Keratinocyte (primary cell): ENCODE results near the gene CLCA1. TPM values are rescaled to one million over a fixed set of nuclear protein-coding genes. Genes with fewer than 3 reads are reported as not detected.

Experiments
- DNase-seq: peaks from one replicate; pipeline ENCODE4 v3.0.0-alpha.2; 2011; ENCODE audit warnings: low read depth, missing footprints, low spot score
- FAIRE-seq: peaks from 2 replicates; lab custom pipeline; 2011; peaks lifted over from hg19 to GRCh38; lab: Jason Lieb, UNC
- H2AFZ ChIP-seq: 2 replicates; pipeline ENCODE4 v1.6.0; 2012; ENCODE audit warnings: low read length, control low read depth, inconsistent platforms; ENCODE audit not compliant: control insufficient read depth
- H3K27ac ChIP-seq: 2 replicates; pipeline ENCODE4 v1.5.1; 2011; ENCODE audit warnings: low read length; ENCODE audit not compliant: control insufficient read depth, insufficient read depth
- H3K27me3 ChIP-seq: 3 replicates; pipeline ENCODE4 v1.6.0; 2011; ENCODE audit warnings: low read length; ENCODE audit not compliant: control insufficient read depth, insufficient read depth; ENCODE audit errors: extremely low read depth
- H3K36me3 ChIP-seq, 2 experiments: 2 replicates in 1 of 2; 3 replicates in 1 of 2; pipeline ENCODE4 v1.5.1; 2011; ENCODE audit warnings: low read length in 2 of 2, mild to moderate bottlenecking in 1 of 2; ENCODE audit not compliant: control insufficient read depth in 2 of 2, insufficient read depth in 2 of 2; ENCODE audit errors: extremely low read depth in 1 of 2
- H3K4me1 ChIP-seq: 3 replicates; pipeline ENCODE4 v1.5.1; 2011; ENCODE audit warnings: low read length; ENCODE audit not compliant: control insufficient read depth, insufficient read depth; ENCODE audit errors: extremely low read depth
- H3K4me2 ChIP-seq: 3 replicates; pipeline ENCODE4 v1.6.0; 2011; ENCODE audit warnings: low read depth, low read length; ENCODE audit not compliant: control insufficient read depth, insufficient read depth; ENCODE audit errors: extremely low read depth
- H3K4me3 ChIP-seq, 3 experiments: fragments of 200-600 bp in 1 of 3; sonication (generic) in 1 of 3; 2 replicates in 2 of 3; 3 replicates in 1 of 3; pipeline ENCODE4 v1.5.1; 2011 to 2016; ENCODE audit warnings: low read length in 3 of 3, mild to moderate bottlenecking in 3 of 3, control low read depth in 2 of 3, inconsistent platforms in 1 of 3, low read depth in 1 of 3, mixed read lengths in 1 of 3, mixed run types in 1 of 3, moderate library complexity in 1 of 3; ENCODE audit not compliant: control insufficient read depth in 2 of 3, insufficient read depth in 2 of 3; ENCODE audit errors: extremely low read depth in 1 of 3
- H3K79me2 ChIP-seq: 2 replicates; pipeline ENCODE4 v1.6.0; 2012; ENCODE audit warnings: low read length; ENCODE audit not compliant: control insufficient read depth, insufficient read depth
- H3K9ac ChIP-seq: 3 replicates; pipeline ENCODE4 v1.6.0; 2011; ENCODE audit warnings: low read length; ENCODE audit not compliant: control insufficient read depth, insufficient read depth; ENCODE audit errors: extremely low read depth
- H3K9me1 ChIP-seq: 3 replicates; pipeline ENCODE4 v1.6.0; 2011; ENCODE audit warnings: low read length; ENCODE audit not compliant: control insufficient read depth, insufficient read depth; ENCODE audit errors: extremely low read depth
- H3K9me3 ChIP-seq: 2 replicates; pipeline ENCODE4 v1.5.1; 2012; ENCODE audit warnings: low read depth, low read length; ENCODE audit not compliant: control insufficient read depth
- H4K20me1 ChIP-seq: 3 replicates; pipeline ENCODE4 v1.6.0; 2011; ENCODE audit warnings: low read length; ENCODE audit not compliant: control insufficient read depth, insufficient read depth; ENCODE audit errors: extremely low read depth
- EZH2 ChIP-seq: IDR thresholded peaks from one replicate; pipeline ENCODE4 v1.6.1; 2012; ENCODE audit warnings: inconsistent platforms, mild to moderate bottlenecking, low read length, moderate library complexity
- dilution Hi-C: fragments of 300-500 bp; cut with MboI; formaldehyde crosslinking; loops from one replicate; pipeline ENCODE4 v1.7.0; 2020; ENCODE audit warnings: low sequenced_read_pairs; ENCODE audit not compliant: extremely low pct_ligation_motif_present
- polyA plus RNA-seq, 5 experiments: library from polyadenylated mRNA; depleted of rRNA in 3 of 5; stranded (reverse) in 3 of 5; stranded (forward) in 1 of 5; unstranded in 1 of 5; fragments of >200 nt; gene quantifications; 1 replicate in 1 of 5; 2 replicates in 3 of 5; 3 replicates in 1 of 5; pipeline versions ENCODE4 v1.2.1 to v1.2.3, GENCODE V29; 2011 to 2012; ENCODE audit warnings: missing spikeins in 2 of 5, low read depth in 1 of 5, low replicate concordance in 1 of 5
- TF ChIP-seq, protein P1 (sequence below), 3 experiments: IDR thresholded peaks in 1 of 3; conservative IDR thresholded peaks in 1 of 3; optimal IDR thresholded peaks in 1 of 3; 2 replicates in 2 of 3; 3 replicates in 1 of 3; pipeline versions ENCODE3 to v1.5.1; 2011; ENCODE audit warnings: low read length in 3 of 3, mild to moderate bottlenecking in 3 of 3, moderate library complexity in 2 of 3, control low read depth in 1 of 3, inconsistent platforms in 1 of 3; ENCODE audit not compliant: insufficient read depth in 2 of 3; ENCODE audit errors: extremely low read depth in 1 of 3

CLCA1 gene
- polyA plus RNA-seq, 1 donor (not counting 4 experiments of a cell fraction or from before 2014, with no cell fraction given): 0.04 TPM

DNA sequence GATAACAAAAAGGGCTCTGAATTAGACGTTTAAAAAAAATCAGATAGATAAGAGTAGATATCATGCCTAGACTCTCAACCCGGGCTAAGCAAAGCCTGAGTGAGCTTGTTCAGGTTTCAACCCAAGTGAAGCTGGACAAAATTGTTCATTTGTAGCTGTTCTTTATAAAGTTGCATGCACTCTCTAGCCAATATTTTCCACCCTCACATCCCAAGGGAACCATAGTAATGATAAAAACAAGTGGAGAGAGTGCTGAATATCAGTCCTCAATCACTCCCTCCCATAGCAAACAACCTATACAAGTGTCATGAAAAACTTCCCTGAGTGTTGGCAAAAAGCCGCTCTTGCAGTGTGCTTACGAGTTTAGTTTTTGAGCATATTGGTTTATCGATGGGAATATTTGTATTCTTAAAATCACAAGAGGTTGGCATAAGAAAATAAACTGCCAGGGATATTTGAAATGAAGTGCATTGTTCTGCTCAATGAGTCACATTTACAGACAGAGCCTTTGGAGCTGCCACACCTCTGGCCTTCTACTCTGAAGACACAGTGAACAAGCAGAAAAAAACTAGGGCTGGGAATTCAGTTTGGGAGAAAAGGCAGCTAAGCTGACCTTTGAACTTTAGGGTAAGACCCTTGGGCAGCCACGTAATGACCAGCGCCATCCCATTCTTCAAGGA is 47.0 kb upstream of the CLCA1 start:
- Histone ChIP-seq H3K79me2 (peaks cover 27% of the 10 kb centered on the region), H4K20me1 (no peaks in the 10 kb centered on the region), H3K4me2 (peak overlapping the region; percentile 42), H3K27me3 (no peaks in the 10 kb centered on the region), H3K4me3 (no peak overlapping the region), H3K9me1 (no peaks in the 10 kb centered on the region), H3K4me1 (peaks cover 52% of the 10 kb centered on the region), H3K36me3 (peaks cover 0 to 7% of the 10 kb centered on the region in 2 experiments), H3K9me3 (no peaks in the 10 kb centered on the region), H3K27ac (peak overlapping the region; percentile 51), H3K9ac (no peak overlapping the region), H2AFZ (peak overlapping the region; percentile 60)
- no peak for DNase-seq
- peak; percentile 84 for FAIRE-seq
- TF ChIP-seq EZH2: no peak
- TF ChIP-seq, protein P1, sequence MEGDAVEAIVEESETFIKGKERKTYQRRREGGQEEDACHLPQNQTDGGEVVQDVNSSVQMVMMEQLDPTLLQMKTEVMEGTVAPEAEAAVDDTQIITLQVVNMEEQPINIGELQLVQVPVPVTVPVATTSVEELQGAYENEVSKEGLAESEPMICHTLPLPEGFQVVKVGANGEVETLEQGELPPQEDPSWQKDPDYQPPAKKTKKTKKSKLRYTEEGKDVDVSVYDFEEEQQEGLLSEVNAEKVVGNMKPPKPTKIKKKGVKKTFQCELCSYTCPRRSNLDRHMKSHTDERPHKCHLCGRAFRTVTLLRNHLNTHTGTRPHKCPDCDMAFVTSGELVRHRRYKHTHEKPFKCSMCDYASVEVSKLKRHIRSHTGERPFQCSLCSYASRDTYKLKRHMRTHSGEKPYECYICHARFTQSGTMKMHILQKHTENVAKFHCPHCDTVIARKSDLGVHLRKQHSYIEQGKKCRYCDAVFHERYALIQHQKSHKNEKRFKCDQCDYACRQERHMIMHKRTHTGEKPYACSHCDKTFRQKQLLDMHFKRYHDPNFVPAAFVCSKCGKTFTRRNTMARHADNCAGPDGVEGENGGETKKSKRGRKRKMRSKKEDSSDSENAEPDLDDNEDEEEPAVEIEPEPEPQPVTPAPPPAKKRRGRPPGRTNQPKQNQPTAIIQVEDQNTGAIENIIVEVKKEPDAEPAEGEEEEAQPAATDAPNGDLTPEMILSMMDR (optimal IDR thresholded peaks at IDR 0.05 in 1 of 3, IDR thresholded peaks at IDR 0.05 in 1 of 3, conservative IDR thresholded peaks at IDR 0.05 in 1 of 3; ENCODE audit: extremely low read depth in 1 of 3, insufficient read depth in 2 of 3, low read length in 3 of 3): no peak
- dilution Hi-C loops: no loop called here

DNA sequence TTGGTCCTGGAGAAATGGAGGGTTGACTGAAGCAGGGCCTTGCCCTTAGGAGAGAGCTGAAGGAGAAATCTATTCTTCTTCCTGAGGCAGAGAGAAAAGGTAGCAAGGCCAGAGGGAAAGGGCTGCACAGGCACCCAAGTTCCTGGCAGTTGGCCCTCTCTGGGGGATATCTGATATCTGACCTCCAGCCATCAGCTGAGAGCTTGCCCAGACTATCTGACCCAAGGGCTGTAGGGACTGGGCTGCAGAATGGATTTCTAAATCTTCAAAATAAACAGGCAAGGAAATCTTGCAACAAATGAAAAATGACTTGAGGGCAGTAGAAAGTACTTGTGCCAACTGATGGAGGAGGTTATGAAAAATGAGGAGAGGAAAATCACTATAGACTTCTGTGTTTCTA is 45.3 kb upstream of the CLCA1 start:
- no peaks in the 10 kb centered on the region for H3K9me3 ChIP-seq
- peak overlapping the region; percentile 77 for H3K27ac ChIP-seq
- peaks cover 31% of the 10 kb centered on the region for H3K79me2 ChIP-seq
- peaks cover 59% of the 10 kb centered on the region for H3K4me1 ChIP-seq
- H2AFZ ChIP-seq: no peak overlapping the region
- TF ChIP-seq EZH2: no peak
- TF ChIP-seq, protein P1 (optimal IDR thresholded peaks at IDR 0.05 in 1 of 3, IDR thresholded peaks at IDR 0.05 in 1 of 3, conservative IDR thresholded peaks at IDR 0.05 in 1 of 3; ENCODE audit: extremely low read depth in 1 of 3, insufficient read depth in 2 of 3, low read length in 3 of 3): no peak
- no peaks in the 10 kb centered on the region for H4K20me1 ChIP-seq
- H3K27me3 ChIP-seq: no peaks in the 10 kb centered on the region
- H3K4me2 ChIP-seq: peak overlapping the region; percentile 89
- no peak for FAIRE-seq
- peaks cover 0 to 14% of the 10 kb centered on the region in 2 experiments for H3K36me3 ChIP-seq
- dilution Hi-C loops: no loop called here
- DNase-seq: no peak
- no peaks in the 10 kb centered on the region for H3K9me1 ChIP-seq
- peak overlapping the region in 1 of 3 experiments; percentile 79 for H3K4me3 ChIP-seq
- H3K9ac ChIP-seq: no peak overlapping the region
